ENCODE data around the gene SLC18A3. TPM values are rescaled to one million over a fixed set of nuclear protein-coding genes. Genes with fewer than 3 reads are reported as not detected.

Gene SLC18A3
- total RNA-seq, 1 donor from 2014 or later: not detected

DNA sequence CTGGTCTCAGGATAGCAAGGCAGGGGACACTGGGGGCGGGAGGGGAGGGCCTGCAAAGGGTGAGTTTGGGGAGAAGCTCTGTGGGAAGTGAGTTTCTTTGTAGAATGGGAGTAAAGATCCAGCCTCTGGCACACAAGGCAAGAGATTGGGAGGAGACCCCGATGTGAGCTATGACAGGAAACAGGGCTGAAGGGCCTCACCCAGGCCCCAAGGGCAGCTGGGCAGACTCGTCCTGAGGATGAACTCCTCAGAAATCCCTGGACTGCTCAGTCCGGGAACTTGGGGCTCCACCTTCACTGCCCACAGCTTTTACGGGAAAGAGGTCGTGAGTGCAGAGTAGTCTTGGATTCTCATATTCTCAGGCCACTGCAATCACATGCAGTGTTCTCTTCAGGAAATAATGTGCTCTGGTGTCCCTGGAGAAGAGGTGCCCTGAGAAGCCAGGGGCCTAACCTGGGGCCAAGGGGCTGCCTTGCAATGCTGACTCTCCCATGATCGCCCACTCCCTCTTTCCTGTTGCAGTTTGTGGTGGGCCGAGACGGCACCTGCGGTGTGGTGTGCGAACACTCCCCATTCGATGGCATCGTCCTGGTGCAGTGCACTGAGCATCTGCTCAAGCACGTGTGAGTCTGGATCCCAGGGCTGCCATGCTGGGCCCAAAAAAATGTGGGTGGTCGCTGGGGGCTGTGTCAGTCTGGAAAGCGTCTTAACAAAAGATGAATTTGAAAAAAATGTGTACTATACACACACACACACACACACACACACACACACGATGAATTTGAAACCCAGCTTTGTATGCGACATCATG is 38.1 kb downstream of the SLC18A3 start:
- Histone ChIP-seq H3K9me3 (no peaks in the 10 kb centered on the region), H3K4me1 (no peaks in the 10 kb centered on the region), H3K4me3 (no peak overlapping the region), H3K27ac (no peak overlapping the region), H3K27me3 (no peaks in the 10 kb centered on the region), H3K36me3 (no peaks in the 10 kb centered on the region)
- TF ChIP-seq, protein P1, sequence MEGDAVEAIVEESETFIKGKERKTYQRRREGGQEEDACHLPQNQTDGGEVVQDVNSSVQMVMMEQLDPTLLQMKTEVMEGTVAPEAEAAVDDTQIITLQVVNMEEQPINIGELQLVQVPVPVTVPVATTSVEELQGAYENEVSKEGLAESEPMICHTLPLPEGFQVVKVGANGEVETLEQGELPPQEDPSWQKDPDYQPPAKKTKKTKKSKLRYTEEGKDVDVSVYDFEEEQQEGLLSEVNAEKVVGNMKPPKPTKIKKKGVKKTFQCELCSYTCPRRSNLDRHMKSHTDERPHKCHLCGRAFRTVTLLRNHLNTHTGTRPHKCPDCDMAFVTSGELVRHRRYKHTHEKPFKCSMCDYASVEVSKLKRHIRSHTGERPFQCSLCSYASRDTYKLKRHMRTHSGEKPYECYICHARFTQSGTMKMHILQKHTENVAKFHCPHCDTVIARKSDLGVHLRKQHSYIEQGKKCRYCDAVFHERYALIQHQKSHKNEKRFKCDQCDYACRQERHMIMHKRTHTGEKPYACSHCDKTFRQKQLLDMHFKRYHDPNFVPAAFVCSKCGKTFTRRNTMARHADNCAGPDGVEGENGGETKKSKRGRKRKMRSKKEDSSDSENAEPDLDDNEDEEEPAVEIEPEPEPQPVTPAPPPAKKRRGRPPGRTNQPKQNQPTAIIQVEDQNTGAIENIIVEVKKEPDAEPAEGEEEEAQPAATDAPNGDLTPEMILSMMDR (IDR thresholded peaks at IDR 0.05): no peak
- intact Hi-C loops (cut with DNase I): no loop called here
- peak in 1 of 2 donors; percentile 38 for DNase-seq (ENCODE audit: low spot score in 2 of 2)

DNA sequence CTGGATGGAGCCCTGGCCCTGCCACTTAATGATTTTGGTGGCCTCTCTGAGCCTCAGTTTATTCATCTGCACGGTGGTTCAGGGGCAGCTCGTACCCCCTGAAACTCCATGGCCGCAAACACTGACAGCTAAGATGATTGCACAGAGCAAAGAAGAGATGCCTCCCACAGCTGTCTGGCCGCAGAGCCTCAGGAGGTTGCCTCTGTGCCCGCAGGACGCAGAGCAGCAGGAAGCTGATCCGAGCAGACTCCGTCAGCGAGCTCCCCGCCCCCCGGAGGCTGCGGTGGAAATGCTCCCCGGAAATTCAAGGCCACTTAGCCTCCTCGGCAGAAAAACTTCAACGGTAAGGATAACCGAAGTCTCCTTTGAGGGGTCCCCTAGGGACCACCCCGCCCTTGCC is 39.2 kb downstream of the SLC18A3 start:
- intact Hi-C loops (cut with DNase I): no loop called here
- Histone ChIP-seq H3K36me3 (no peaks in the 10 kb centered on the region), H3K4me1 (no peaks in the 10 kb centered on the region), H3K27me3 (no peaks in the 10 kb centered on the region), H3K9me3 (no peaks in the 10 kb centered on the region), H3K4me3 (no peak overlapping the region), H3K27ac (no peak overlapping the region)
- TF ChIP-seq, protein P1 (IDR thresholded peaks at IDR 0.05): no peak
- DNase-seq (ENCODE audit: low spot score in 2 of 2): peak in 1 of 2 donors; percentile 37

DNA sequence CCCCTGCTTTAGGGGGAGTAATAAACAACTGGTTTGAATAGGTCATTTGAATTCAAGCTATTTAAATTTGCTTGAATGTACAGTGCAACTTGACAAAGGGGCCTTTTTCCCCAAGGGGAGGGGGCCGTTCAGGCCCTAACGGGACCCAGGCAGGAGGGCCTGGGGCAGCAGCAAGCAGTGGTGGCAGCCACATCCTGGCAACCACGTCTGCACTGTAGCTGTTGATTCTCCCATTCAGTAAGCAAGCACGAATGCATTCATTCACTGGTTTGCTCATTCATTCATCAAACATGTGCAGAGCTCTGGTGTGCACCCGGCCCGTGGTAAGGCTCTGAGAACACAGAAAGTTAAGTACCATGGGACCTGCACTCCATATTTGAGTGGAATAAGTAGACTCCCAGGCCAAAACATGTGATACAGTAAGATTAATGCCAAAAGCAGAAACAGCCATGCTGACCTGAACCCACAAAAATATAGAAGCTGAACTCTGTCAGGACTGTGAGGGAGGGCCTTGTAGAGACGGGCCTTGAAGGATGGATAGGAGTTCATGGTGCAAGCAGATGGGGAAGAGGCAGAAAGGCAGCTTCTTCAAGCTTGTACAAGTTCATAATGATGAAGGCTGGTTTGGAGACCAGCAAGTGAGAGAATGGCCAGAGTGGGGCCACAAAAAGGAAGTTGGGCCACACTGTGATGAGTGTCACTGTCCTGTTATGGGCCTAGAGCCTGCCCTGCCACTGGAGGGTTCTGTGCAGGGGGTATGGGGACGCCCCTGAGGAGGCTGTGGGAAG is 40.0 kb downstream of the SLC18A3 start:
- H3K27me3 ChIP-seq: no peaks in the 10 kb centered on the region
- no peak overlapping the region for H3K27ac ChIP-seq

DNA sequence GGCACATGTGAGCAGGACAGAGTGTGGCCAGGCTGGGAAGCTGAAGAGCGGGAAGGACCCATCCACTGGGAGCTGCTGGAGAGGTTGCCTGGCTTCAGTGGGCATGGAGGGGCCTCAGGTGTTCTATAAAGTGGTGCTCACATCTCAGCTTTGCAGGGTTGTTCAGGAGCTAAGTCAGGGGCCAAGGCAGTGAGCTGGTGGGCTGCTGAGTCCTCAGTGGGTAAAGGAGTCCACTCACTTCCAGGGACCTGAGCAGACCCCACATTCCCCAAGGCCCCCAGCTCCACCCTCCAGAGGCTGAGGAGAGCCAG is 40.6 kb downstream of the SLC18A3 start:
- Histone ChIP-seq H3K4me3 (no peak overlapping the region), H3K4me1 (no peaks in the 10 kb centered on the region), H3K27me3 (no peaks in the 10 kb centered on the region), H3K9me3 (no peaks in the 10 kb centered on the region), H3K36me3 (no peaks in the 10 kb centered on the region), H3K27ac (no peak overlapping the region)
- TF ChIP-seq, protein P1 (IDR thresholded peaks at IDR 0.05): no peak
- intact Hi-C loops (cut with DNase I): no loop called here
- DNase-seq (ENCODE audit: low spot score in 2 of 2): no peak

More for the DNA sequence above, 40.0 kb downstream of the SLC18A3 start:
- Histone ChIP-seq H3K9me3 (no peaks in the 10 kb centered on the region), H3K4me1 (no peaks in the 10 kb centered on the region), H3K4me3 (no peak overlapping the region), H3K36me3 (no peaks in the 10 kb centered on the region)
- TF ChIP-seq, protein P1 (IDR thresholded peaks at IDR 0.05): no peak
- intact Hi-C loops (cut with DNase I): no loop called here
- DNase-seq (ENCODE audit: low spot score in 2 of 2): peak in 1 of 2 donors; percentile 25

DNA sequence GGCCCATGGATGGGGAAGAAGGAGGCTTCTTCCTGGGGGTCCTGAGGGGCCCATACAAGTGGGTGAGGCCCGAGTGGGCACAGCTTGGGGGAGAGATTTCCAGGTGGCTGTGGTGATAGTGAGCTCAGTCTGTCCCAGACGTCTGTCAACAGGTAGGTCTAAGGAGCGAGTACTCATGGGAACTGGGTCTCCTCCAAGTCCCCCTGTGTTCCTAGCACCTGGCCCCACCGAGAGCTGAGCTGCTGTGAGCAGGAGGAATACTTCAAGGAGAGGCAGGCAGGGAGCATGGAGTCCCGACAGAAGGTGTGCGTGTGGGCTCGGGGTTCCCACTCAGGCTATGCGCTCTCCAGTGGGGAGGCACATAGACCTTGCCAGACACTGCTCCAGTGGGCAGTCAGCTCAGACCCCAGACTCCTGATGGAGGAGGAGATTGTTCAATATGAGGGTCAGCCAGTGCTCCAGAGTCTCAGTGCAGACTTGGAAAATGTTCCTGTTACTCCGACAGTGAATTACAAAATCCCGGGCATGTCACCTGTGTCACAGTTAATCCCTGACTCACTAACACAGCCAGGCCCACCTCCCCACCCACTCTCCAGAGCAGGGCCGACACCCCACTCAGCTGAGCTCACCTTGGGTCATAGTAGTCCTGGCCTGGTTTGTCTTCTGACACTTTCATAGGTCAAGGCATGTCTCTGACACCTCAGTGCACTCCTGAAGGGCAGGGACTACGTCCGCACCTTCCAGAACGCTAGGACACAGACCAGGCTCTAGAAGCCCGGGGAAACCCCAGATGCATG is 41.1 kb downstream of the SLC18A3 start:
- Histone ChIP-seq H3K36me3 (no peaks in the 10 kb centered on the region), H3K27ac (no peak overlapping the region), H3K27me3 (no peaks in the 10 kb centered on the region), H3K4me3 (no peak overlapping the region), H3K9me3 (no peaks in the 10 kb centered on the region), H3K4me1 (no peaks in the 10 kb centered on the region)
- peak in 1 of 2 donors; percentile 44 for DNase-seq (ENCODE audit: low spot score in 2 of 2)
- TF ChIP-seq, protein P1 (IDR thresholded peaks at IDR 0.05): no peak
- intact Hi-C loops (cut with DNase I): no loop called here
